ENCODE results near the gene AP1B1. TPM values are rescaled to one million over a fixed set of nuclear protein-coding genes. Genes with fewer than 3 reads are reported as not detected.
A peak's percentile ranks its signal among the peaks of the same experiment; 100 is the strongest.

Gene AP1B1
- total RNA-seq, 6 experiments from 2014 or later = 89.1 to 101 (median 89.9) TPM

DNA sequence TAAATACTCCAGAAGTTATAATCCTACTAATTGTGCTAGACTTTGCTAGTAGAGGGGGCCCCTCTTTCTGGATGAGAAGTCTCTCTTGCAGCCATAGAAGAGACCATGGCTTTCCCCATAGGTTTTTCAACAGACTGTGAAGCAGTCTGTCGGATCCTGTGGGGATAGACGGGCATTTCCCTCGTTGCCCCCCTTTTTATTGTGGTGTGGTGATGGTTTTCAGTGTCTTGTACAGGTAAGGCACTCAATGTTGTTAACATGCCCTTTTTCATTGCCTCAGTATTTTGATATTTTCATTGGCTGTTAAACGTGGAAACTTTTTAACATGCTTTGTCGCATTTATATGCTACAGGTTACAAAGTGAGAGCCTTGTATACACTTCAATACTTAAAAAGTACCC is 98.3 kb downstream of the AP1B1 start:
- Mint-ChIP-seq H3K9me3 (no peaks in the 10 kb centered on the region), H3K4me1 (ENCODE audit: low read depth) (no peaks in the 10 kb centered on the region), H3K27ac (no peak overlapping the region), H3K27me3 (ENCODE audit: insufficient read depth) (peaks cover 4% of the 10 kb centered on the region; the same call in 1 of the 2 replicates), H3K36me3 (ENCODE audit: low read depth) (peaks cover 62% of the 10 kb centered on the region), H3K4me3 (no peak overlapping the region)
- TF ChIP-seq, protein P1, sequence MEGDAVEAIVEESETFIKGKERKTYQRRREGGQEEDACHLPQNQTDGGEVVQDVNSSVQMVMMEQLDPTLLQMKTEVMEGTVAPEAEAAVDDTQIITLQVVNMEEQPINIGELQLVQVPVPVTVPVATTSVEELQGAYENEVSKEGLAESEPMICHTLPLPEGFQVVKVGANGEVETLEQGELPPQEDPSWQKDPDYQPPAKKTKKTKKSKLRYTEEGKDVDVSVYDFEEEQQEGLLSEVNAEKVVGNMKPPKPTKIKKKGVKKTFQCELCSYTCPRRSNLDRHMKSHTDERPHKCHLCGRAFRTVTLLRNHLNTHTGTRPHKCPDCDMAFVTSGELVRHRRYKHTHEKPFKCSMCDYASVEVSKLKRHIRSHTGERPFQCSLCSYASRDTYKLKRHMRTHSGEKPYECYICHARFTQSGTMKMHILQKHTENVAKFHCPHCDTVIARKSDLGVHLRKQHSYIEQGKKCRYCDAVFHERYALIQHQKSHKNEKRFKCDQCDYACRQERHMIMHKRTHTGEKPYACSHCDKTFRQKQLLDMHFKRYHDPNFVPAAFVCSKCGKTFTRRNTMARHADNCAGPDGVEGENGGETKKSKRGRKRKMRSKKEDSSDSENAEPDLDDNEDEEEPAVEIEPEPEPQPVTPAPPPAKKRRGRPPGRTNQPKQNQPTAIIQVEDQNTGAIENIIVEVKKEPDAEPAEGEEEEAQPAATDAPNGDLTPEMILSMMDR (IDR thresholded peaks at IDR 0.05) = no peak
- no peak for DNase-seq

DNA sequence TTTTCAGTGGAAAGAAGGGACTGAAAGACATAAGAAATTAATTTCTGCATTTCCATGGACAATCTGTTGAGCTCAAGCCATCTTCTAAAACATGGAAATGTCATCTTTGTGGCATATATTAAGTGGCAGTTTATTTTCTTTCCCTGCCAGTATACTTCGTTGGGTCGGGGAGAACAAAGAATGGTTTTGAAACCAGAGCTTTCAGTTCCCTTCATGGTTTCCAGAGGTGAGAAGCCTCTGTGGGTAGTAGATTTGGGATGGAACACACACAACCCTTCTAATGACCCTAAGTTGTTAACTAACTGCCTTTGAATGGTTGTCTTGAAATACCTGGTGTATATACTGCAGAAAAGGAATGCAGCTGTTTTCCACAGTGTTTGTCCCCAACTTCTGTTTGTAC is 99.5 kb downstream of the AP1B1 start:
- H3K4me1 Mint-ChIP-seq (ENCODE audit: low read depth) = no peaks in the 10 kb centered on the region
- H3K27me3 Mint-ChIP-seq (ENCODE audit: insufficient read depth) = peaks cover 4% of the 10 kb centered on the region; the same call in 1 of the 2 replicates
- H3K9me3 Mint-ChIP-seq = no peaks in the 10 kb centered on the region
- TF ChIP-seq, protein P1 (IDR thresholded peaks at IDR 0.05) = no peak
- no peak overlapping the region for H3K4me3 Mint-ChIP-seq
- DNase-seq = no peak
- peak overlapping the region; percentile 64; the same call in 1 of the 2 replicates for H3K27ac Mint-ChIP-seq
- peaks cover 68% of the 10 kb centered on the region for H3K36me3 Mint-ChIP-seq (ENCODE audit: low read depth)

DNA sequence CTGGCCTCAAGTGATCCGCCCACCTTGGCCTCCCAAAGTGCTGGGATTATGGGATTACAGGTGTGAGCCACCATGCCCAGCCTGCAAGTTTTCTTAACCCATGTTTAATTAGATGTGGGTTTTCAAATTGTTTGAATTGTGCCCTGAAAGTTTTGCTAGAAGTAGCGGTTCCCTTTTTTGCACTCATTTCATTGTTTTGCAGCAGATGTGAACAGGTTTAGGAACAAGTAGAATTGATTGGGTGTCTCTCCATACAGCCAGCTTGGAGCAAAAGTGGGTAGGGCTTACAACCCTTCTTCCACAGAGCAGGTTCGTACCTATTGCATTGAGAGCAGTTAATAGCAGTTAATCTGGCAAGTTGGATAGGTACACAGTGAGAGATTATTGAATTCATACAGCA is 104.2 kb downstream of the AP1B1 start:
- TF ChIP-seq, protein P1 (IDR thresholded peaks at IDR 0.05) = no peak
- DNase-seq = no peak
- H3K27ac Mint-ChIP-seq = no peak overlapping the region
- H3K4me1 Mint-ChIP-seq (ENCODE audit: low read depth) = no peaks in the 10 kb centered on the region
- H3K4me3 Mint-ChIP-seq = no peak overlapping the region
- H3K36me3 Mint-ChIP-seq (ENCODE audit: low read depth) = peaks cover 54% of the 10 kb centered on the region
- H3K9me3 Mint-ChIP-seq = no peaks in the 10 kb centered on the region
- peaks cover 7% of the 10 kb centered on the region for H3K27me3 Mint-ChIP-seq (ENCODE audit: insufficient read depth)

DNA sequence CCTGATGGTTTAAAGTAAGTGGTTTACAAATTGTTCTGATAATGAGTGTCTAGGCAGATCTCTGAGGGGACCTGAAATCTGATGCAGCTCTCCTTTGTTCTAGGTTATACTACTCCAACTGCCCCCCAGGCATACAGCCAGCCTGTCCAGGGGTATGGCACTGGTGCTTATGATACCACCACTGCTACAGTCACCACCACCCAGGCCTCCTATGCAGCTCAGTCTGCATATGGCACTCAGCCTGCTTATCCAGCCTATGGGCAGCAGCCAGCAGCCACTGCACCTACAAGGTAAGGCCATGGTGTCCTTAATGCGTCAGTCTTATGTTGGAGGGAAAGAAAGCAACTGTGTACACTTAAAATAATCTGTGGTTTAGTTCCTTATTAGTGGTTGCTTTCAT is 110.4 kb downstream of the AP1B1 start:
- DNase-seq = no peak
- TF ChIP-seq, protein P1 (IDR thresholded peaks at IDR 0.05) = no peak
- peaks cover 70% of the 10 kb centered on the region for H3K36me3 Mint-ChIP-seq (ENCODE audit: low read depth)
- no peaks in the 10 kb centered on the region for H3K9me3 Mint-ChIP-seq
- H3K27me3 Mint-ChIP-seq (ENCODE audit: insufficient read depth) = peaks cover 4% of the 10 kb centered on the region
- H3K27ac Mint-ChIP-seq = no peak overlapping the region
- H3K4me1 Mint-ChIP-seq (ENCODE audit: low read depth) = peaks cover 40% of the 10 kb centered on the region
- H3K4me3 Mint-ChIP-seq = no peak overlapping the region

Small RNA genes lying within 50 kb of the gene (microRNA-seq; reads per million reads assigned to microRNA genes)
- 31.7 reads per million, percentile 32 among the genes with 10 or more reads in this experiment for gene MIR3653

Other genes starting within 250 kb of the AP1B1 start
- not detected for gene EMID1, start 182.7 kb downstream of the AP1B1 start, total RNA-seq (2021; fragmentation: NEBNext Ultra II Directional; extraction: Animal tissue kit (Norgen Biotek cat#: 25700))
- gene RHBDD3, start 120.6 kb downstream of the AP1B1 start, total RNA-seq (2021; fragmentation: NEBNext Ultra II Directional; extraction: Animal tissue kit (Norgen Biotek cat#: 25700)) = 10 to 100 TPM; 19.4 to 24.0 (median 21.0) TPM
- gene EWSR1, start 120.3 kb downstream of the AP1B1 start, total RNA-seq (2021; fragmentation: NEBNext Ultra II Directional; extraction: Animal tissue kit (Norgen Biotek cat#: 25700)) = 100 to 1,000 TPM; 200 to 291 (median 270) TPM
- gene GAS2L1, start 81.9 kb downstream of the AP1B1 start, total RNA-seq (2021; fragmentation: NEBNext Ultra II Directional; extraction: Animal tissue kit (Norgen Biotek cat#: 25700)) = 10 to 100 TPM; 40.5 to 48.8 (median 43.3) TPM
- under 1 TPM in 2 of 6 experiments, not detected in 4; 0.24 to 0.28 TPM for gene RASL10A, start 72.9 kb downstream of the AP1B1 start, total RNA-seq (2021; fragmentation: NEBNext Ultra II Directional; extraction: Animal tissue kit (Norgen Biotek cat#: 25700))
- not detected for gene RFPL1, start 50.0 kb upstream of the AP1B1 start, total RNA-seq (2021; fragmentation: NEBNext Ultra II Directional; extraction: Animal tissue kit (Norgen Biotek cat#: 25700))
- not detected for gene NEFH, start 91.6 kb upstream of the AP1B1 start, total RNA-seq (2021; fragmentation: NEBNext Ultra II Directional; extraction: Animal tissue kit (Norgen Biotek cat#: 25700))
- gene THOC5, start 165.2 kb upstream of the AP1B1 start, total RNA-seq (2021; fragmentation: NEBNext Ultra II Directional; extraction: Animal tissue kit (Norgen Biotek cat#: 25700)) = 10 to 100 TPM; 50.9 to 55.4 (median 53.0) TPM
- 10 to 100 TPM; 51.5 to 77.5 (median 70.4) TPM for gene NIPSNAP1, start 192.5 kb upstream of the AP1B1 start, total RNA-seq (2021; fragmentation: NEBNext Ultra II Directional; extraction: Animal tissue kit (Norgen Biotek cat#: 25700))
- 100 to 1,000 TPM; 161 to 184 (median 176) TPM for gene NF2, start 215.1 kb upstream of the AP1B1 start, total RNA-seq (2021; fragmentation: NEBNext Ultra II Directional; extraction: Animal tissue kit (Norgen Biotek cat#: 25700))